GM12878 (cell line): ENCODE measurements around the gene ZNF691. TPM values are rescaled to one million over a fixed set of nuclear protein-coding genes. Genes with fewer than 3 reads are reported as not detected.

Experiments
- ATAC-seq: fragments of 200-7000 bp; cut with Tn5 transposase; 3 replicates; pipeline ENCODE4 v1.9.1; 2020; ENCODE audit warnings: mild to moderate bottlenecking, moderate library complexity
- BruUV-seq: library from RNA; stranded (reverse); fragments of 400-500 nt; replicated peaks from 2 replicates; lab custom pipeline; 2021; lab: Mats Ljungman, UMichigan
- CTCF ChIA-PET: fragments of 300-600 bp; sonication (Branson Sonifier 250); formaldehyde crosslinking; extraction: SDS; loops from one replicate; lab custom pipeline; 2021; ENCODE audit warnings: inconsistent platforms; lab: Yijun Ruan, JAX
- POLR2A ChIA-PET: fragments of 350-600 bp; formaldehyde crosslinking; extraction: SDS; loops from one replicate; lab custom pipeline; 2021; ENCODE audit warnings: inconsistent platforms; lab: Charles Lee
- RAD21 ChIA-PET: fragments of 300-600 bp; sonication (Branson Sonifier 250); formaldehyde crosslinking; loops from one replicate; lab custom pipeline; 2023; ENCODE audit warnings: antibody characterized with exemption; ENCODE audit not compliant: unreplicated experiment; lab: Charles Lee
- SMC1A ChIA-PET: fragments of 300-600 bp; sonication (Branson Sonifier 250); formaldehyde crosslinking; loops from one replicate; lab custom pipeline; 2023; ENCODE audit not compliant: unreplicated experiment, uncharacterized antibody; lab: Charles Lee
- DNase-seq: peaks from one replicate; pipeline ENCODE4 v3.0.0-alpha.2; 2011; ENCODE audit warnings: low read depth, low spot score
- FAIRE-seq: peaks from 3 replicates; lab custom pipeline; 2011; peaks lifted over from hg19 to GRCh38; lab: Jason Lieb, UNC
- H2AFZ ChIP-seq: 2 replicates; pipeline ENCODE4 v1.6.0; 2011; ENCODE audit warnings: low read depth, low read length, control low read depth; ENCODE audit not compliant: control insufficient read depth
- H3K27ac ChIP-seq: 2 replicates; pipeline ENCODE4 v1.5.1; 2011; ENCODE audit warnings: control low read depth; ENCODE audit not compliant: control insufficient read depth, insufficient read depth
- H3K27me3 ChIP-seq, 2 experiments: replicated peaks in 1 of 2; 2 replicates each; pipeline versions ENCODE4 v1.6.0 to v1.6.1; 2011; ENCODE audit warnings: low read length in 1 of 2; ENCODE audit not compliant: control insufficient read depth in 2 of 2, insufficient read depth in 2 of 2
- H3K36me3 ChIP-seq, 2 experiments: 2 replicates each; pipeline ENCODE4 v1.5.1; 2011; ENCODE audit warnings: low read length in 1 of 2; ENCODE audit not compliant: control insufficient read depth in 2 of 2, insufficient read depth in 2 of 2
- H3K4me1 ChIP-seq: 2 replicates; pipeline ENCODE4 v1.6.1; 2011; ENCODE audit warnings: mild to moderate bottlenecking, low read length, moderate library complexity, mixed read lengths; ENCODE audit not compliant: control insufficient read depth, insufficient read depth
- H3K4me2 ChIP-seq: 2 replicates; pipeline ENCODE4 v1.6.0; 2011; ENCODE audit warnings: control low read depth; ENCODE audit not compliant: control insufficient read depth, insufficient read depth
- H3K4me3 ChIP-seq: fragments of 200-600 bp; sonication (generic); 2 replicates; pipeline ENCODE4 v1.5.1; 2016
- H3K79me2 ChIP-seq: 2 replicates; pipeline ENCODE4 v1.6.0; 2011; ENCODE audit warnings: low read length; ENCODE audit not compliant: control insufficient read depth, insufficient read depth
- H3K9ac ChIP-seq: 2 replicates; pipeline ENCODE4 v1.8.0; 2011; ENCODE audit warnings: low read length, control low read depth, mixed read lengths; ENCODE audit not compliant: control insufficient read depth, insufficient read depth
- H3K9me3 ChIP-seq: replicated peaks from 3 replicates; pipeline ENCODE4 v1.5.1; 2011; ENCODE audit warnings: mild to moderate bottlenecking, low read length; ENCODE audit not compliant: control insufficient read depth, insufficient read depth
- H4K20me1 ChIP-seq: 2 replicates; pipeline ENCODE4 v1.6.0; 2011; ENCODE audit not compliant: control insufficient read depth, insufficient read depth
- BACH1 ChIP-seq: fragments of 450-650 bp; IDR thresholded peaks from 2 replicates; pipeline ENCODE4 v1.6.1; 2017; ENCODE audit warnings: mild to moderate bottlenecking, borderline replicate concordance
- CEBPB ChIP-seq, 2 experiments: fragments of 150-350 bp in 1 of 2; IDR thresholded peaks; 2 replicates each; pipeline ENCODE4 v1.6.1; 2012 to 2014; ENCODE audit warnings: low read depth in 2 of 2, low read length in 2 of 2, borderline replicate concordance in 1 of 2, inconsistent platforms in 1 of 2
- PAX8 ChIP-seq: fragments of 450-650 bp; IDR thresholded peaks from 2 replicates; pipeline ENCODE4 v1.6.1; 2017; ENCODE audit warnings: mild to moderate bottlenecking, moderate library complexity
- RFX5 ChIP-seq: IDR thresholded peaks from 2 replicates; pipeline ENCODE4 v1.6.1; 2011; ENCODE audit warnings: low read depth, low read length, improper control_type of control experiment
- YBX1 ChIP-seq: fragments of 450-650 bp; IDR thresholded peaks from 2 replicates; pipeline ENCODE4 v1.6.1; 2016; ENCODE audit warnings: antibody characterized with exemption
- WGBS: methylation state at CpG from one replicate; pipeline ENCODE4 v1.1.6; 2016; ENCODE audit warnings: low lambda C conversion rate; ENCODE audit not compliant: insufficient replicate concordance, insufficient coverage; ENCODE audit errors: missing lambda C conversion rate; 5-methylcytosine and 5-hydroxymethylcytosine counted together
- in situ Hi-C: fragments of 300-500 bp; cut with MboI; formaldehyde crosslinking; loops from 9 replicates; pipeline ENCODE4 v1.14.3; 2018; ENCODE audit warnings: mixed read lengths
- intact Hi-C: fragments of 100-400 bp; cut with micrococcal nuclease; formaldehyde crosslinking; loops from one replicate; pipeline ENCODE4 v1.14.2; 2022; ENCODE audit not compliant: unreplicated experiment
- polyA plus RNA-seq, 11 experiments: library from polyadenylated mRNA; depleted of rRNA in 4 of 11; unstranded in 6 of 11; stranded (reverse) in 5 of 11; fragments of >200 nt; fragmentation: Nextera tagmentation in 4 of 11; fragmentation: Illumina TruSeq in 1 of 11; extraction: Ambion mirVana in 4 of 11; extraction: Trizol in 1 of 11; gene quantifications; 1 replicate in 1 of 11; 2 replicates in 10 of 11; pipeline versions ENCODE4 v1.2.1 to v1.2.3, GENCODE V29; 2011 to 2016; ENCODE audit warnings: inconsistent platforms in 2 of 11, missing spikeins in 2 of 11, low read depth in 1 of 11
- total RNA-seq, 4 experiments: library from RNA; depleted of rRNA in 3 of 4; stranded (reverse); fragments of >200 nt in 3 of 4; fragmentation: Illumina TruSeq in 1 of 4; extraction: Trizol in 1 of 4; gene quantifications; 2 replicates each; pipeline versions ENCODE4 v1.2.1 to v1.2.3, GENCODE V29; 2013 to 2021
- TF ChIP-seq, protein P1 (sequence below): fragments of 450-650 bp; IDR thresholded peaks from 2 replicates; pipeline ENCODE4 v1.6.1; 2014; ENCODE audit warnings: mild to moderate bottlenecking

Gene ZNF691
- total and polyA plus RNA-seq, 10 of the 15 experiments (the other 5 are each of a cell fraction or from before 2014, with no cell fraction given), result 8.5 to 16.2 (median 12.2) TPM

- ChIA-PET CTCF (interaction anchor here (3.4 kb wide), 1 partner anchor 19 kb away, joined by 10 read pairs; no protein-coding TSS in a partner anchor), RAD21 (interaction anchor here (1.6 to 1.7 kb wide), 2 partner anchors 27 to 78 kb away, joined by 3 to 6 read pairs; partner anchors contain the start of genes C1orf50, ERMAP, P3H1 and SVBP), SMC1A (interaction anchor here (0.8 to 3.8 kb wide), 5 partner anchors 9 to 28 kb away, joined by 3 to 27 read pairs (median 4); partner anchors contain the start of genes ERMAP and SVBP), POLR2A (interaction anchor here (0.5 to 1.1 kb wide), 4 partner anchors 27 to 130 kb away, joined by 3 to 4 read pairs (median 3); partner anchors contain the start of genes C1orf50, ERMAP, P3H1 and SVBP)
- no peaks in the 10 kb centered on the region for H4K20me1 ChIP-seq
- H2AFZ ChIP-seq, result no peak overlapping the region
- BruUV-seq, result no TSS peak
- H3K27ac ChIP-seq, result no peak overlapping the region
- in situ Hi-C loops (no loop called here), intact Hi-C loops (loop anchor here (5.0 kb wide), 1 partner anchor 77 kb away; the partner anchor contains the start of genes C1orf50 and P3H1)
- 97% methylated on average over 4 of the region's 4 CpGs for WGBS
- H3K4me3 ChIP-seq, result no peak overlapping the region
- no peaks in the 10 kb centered on the region for H3K9me3 ChIP-seq
- TF ChIP-seq, protein P1, sequence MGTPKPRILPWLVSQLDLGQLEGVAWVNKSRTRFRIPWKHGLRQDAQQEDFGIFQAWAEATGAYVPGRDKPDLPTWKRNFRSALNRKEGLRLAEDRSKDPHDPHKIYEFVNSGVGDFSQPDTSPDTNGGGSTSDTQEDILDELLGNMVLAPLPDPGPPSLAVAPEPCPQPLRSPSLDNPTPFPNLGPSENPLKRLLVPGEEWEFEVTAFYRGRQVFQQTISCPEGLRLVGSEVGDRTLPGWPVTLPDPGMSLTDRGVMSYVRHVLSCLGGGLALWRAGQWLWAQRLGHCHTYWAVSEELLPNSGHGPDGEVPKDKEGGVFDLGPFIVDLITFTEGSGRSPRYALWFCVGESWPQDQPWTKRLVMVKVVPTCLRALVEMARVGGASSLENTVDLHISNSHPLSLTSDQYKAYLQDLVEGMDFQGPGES, result no peak
- no peak for TF ChIP-seq BACH1
- DNase-seq (no peak), FAIRE-seq (peak; percentile 38), ATAC-seq (no peak)
- peaks cover 27% of the 10 kb centered on the region for H3K79me2 ChIP-seq
- H3K4me1 ChIP-seq, result no peaks in the 10 kb centered on the region
- H3K36me3 ChIP-seq, result no peaks in the 10 kb centered on the region
- no peak overlapping the region for H3K9ac ChIP-seq
- no peaks in the 10 kb centered on the region for H3K27me3 ChIP-seq
- H3K4me2 ChIP-seq, result no peak overlapping the region
Observed at GRCh38 chr1:42844592-42845140, 1.7 kb upstream of the ZNF691 start.

GRCh38 chr1:42845193-42845592 lies 1.2 kb upstream of the ZNF691 start:
- H3K27ac ChIP-seq, result no peak overlapping the region
- in situ Hi-C loops, result no loop called here
- no peaks in the 10 kb centered on the region for H3K27me3 ChIP-seq
- H2AFZ ChIP-seq, result no peak overlapping the region
- no peaks in the 10 kb centered on the region for H3K36me3 ChIP-seq
- ATAC-seq (no peak), DNase-seq (no peak), FAIRE-seq (peak; percentile 57)
- ChIA-PET RAD21 (interaction anchor here (1.6 to 3.1 kb wide), 5 partner anchors 28 to 79 kb away, joined by 3 to 16 read pairs (median 7); partner anchors contain the start of genes C1orf50, ERMAP, P3H1 and SVBP), SMC1A (interaction anchor here (1.3 to 3.8 kb wide), 5 partner anchors 12 to 78 kb away, joined by 3 to 27 read pairs (median 4); partner anchors contain the start of genes ERMAP and SVBP), POLR2A (interaction anchor here (0.5 to 4.8 kb wide), 3 partner anchors 29 to 131 kb away, joined by 3 to 53 read pairs (median 4); partner anchors contain the start of genes C1orf50 and P3H1), CTCF (interaction anchor here (1.2 to 3.4 kb wide), 5 partner anchors 20 to 78 kb away, joined by 4 to 12 read pairs (median 10); partner anchors contain the start of gene SVBP)
- no peak overlapping the region; the same call in 1 of the 2 replicates for H3K4me3 ChIP-seq
- no peaks in the 10 kb centered on the region for H3K9me3 ChIP-seq
- no TSS peak for BruUV-seq
- 78% methylated on average over 1 of the region's 1 CpG for WGBS
- peak overlapping the region; percentile 23 for H3K4me2 ChIP-seq
- TF ChIP-seq, protein P1, result no peak
- TF ChIP-seq YBX1, result no peak
- no peak for TF ChIP-seq RFX5
- TF ChIP-seq CEBPB (IDR thresholded peaks at IDR 0.05; ENCODE audit: borderline replicate concordance in 1 of 2, low read depth in 2 of 2, low read length in 2 of 2), result no peak
- TF ChIP-seq PAX8, result no peak
- no peak overlapping the region for H3K9ac ChIP-seq
- intact Hi-C loops, result loop anchor here (5.0 kb wide), 1 partner anchor 78 kb away; the partner anchor contains the start of genes C1orf50 and P3H1
- H3K79me2 ChIP-seq, result peaks cover 30% of the 10 kb centered on the region
- H3K4me1 ChIP-seq, result no peaks in the 10 kb centered on the region
- no peaks in the 10 kb centered on the region for H4K20me1 ChIP-seq
